Astrocyte of the cerebellum (primary cell): ENCODE data around the gene SIX6.

Experiments
- DNase-seq: peaks from one replicate; pipeline ENCODE4 v3.0.0-alpha.2; 2011; ENCODE audit warnings: low read depth
- H3K4me3 ChIP-seq: 2 replicates; pipeline ENCODE4 v1.5.1; 2011; ENCODE audit warnings: mild to moderate bottlenecking, low read depth, low read length, moderate library complexity
- in situ Hi-C: cut with HindIII; loops from 2 replicates; pipeline ENCODE4 v1.10.0; 2017; ENCODE audit warnings: low sequenced_read_pairs
- TF ChIP-seq, protein P1 (sequence below): IDR thresholded peaks from 2 replicates; pipeline ENCODE4 v1.5.1; 2012; ENCODE audit warnings: low read length, low read depth, moderate library complexity, mild to moderate bottlenecking; ENCODE audit errors: missing control alignments

SIX6 gene

GRCh38 chr14:60506985-60507829 is 1.7 kb upstream of the SIX6 start:
- H3K4me3 ChIP-seq = no peak overlapping the region
- no peak for DNase-seq
- in situ Hi-C loops = no loop called here
- TF ChIP-seq, protein P1, sequence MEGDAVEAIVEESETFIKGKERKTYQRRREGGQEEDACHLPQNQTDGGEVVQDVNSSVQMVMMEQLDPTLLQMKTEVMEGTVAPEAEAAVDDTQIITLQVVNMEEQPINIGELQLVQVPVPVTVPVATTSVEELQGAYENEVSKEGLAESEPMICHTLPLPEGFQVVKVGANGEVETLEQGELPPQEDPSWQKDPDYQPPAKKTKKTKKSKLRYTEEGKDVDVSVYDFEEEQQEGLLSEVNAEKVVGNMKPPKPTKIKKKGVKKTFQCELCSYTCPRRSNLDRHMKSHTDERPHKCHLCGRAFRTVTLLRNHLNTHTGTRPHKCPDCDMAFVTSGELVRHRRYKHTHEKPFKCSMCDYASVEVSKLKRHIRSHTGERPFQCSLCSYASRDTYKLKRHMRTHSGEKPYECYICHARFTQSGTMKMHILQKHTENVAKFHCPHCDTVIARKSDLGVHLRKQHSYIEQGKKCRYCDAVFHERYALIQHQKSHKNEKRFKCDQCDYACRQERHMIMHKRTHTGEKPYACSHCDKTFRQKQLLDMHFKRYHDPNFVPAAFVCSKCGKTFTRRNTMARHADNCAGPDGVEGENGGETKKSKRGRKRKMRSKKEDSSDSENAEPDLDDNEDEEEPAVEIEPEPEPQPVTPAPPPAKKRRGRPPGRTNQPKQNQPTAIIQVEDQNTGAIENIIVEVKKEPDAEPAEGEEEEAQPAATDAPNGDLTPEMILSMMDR = no peak

GRCh38 chr14:60508363-60508706 is 611 bp upstream of the SIX6 start:
- TF ChIP-seq, protein P1 = no peak
- no peak overlapping the region for H3K4me3 ChIP-seq
- DNase-seq = no peak
- in situ Hi-C loops = no loop called here

- no peak for DNase-seq
- no peak overlapping the region for H3K4me3 ChIP-seq
- TF ChIP-seq, protein P1 = no peak
- in situ Hi-C loops = no loop called here
Observed at GRCh38 chr14:60509438-60510253, 700 bp downstream of the SIX6 start.

- DNase-seq = no peak
- in situ Hi-C loops = no loop called here
- no peak overlapping the region for H3K4me3 ChIP-seq
- TF ChIP-seq, protein P1 = no peak
Observed at GRCh38 chr14:60510254-60510950, 1.5 kb downstream of the SIX6 start.

DNA sequence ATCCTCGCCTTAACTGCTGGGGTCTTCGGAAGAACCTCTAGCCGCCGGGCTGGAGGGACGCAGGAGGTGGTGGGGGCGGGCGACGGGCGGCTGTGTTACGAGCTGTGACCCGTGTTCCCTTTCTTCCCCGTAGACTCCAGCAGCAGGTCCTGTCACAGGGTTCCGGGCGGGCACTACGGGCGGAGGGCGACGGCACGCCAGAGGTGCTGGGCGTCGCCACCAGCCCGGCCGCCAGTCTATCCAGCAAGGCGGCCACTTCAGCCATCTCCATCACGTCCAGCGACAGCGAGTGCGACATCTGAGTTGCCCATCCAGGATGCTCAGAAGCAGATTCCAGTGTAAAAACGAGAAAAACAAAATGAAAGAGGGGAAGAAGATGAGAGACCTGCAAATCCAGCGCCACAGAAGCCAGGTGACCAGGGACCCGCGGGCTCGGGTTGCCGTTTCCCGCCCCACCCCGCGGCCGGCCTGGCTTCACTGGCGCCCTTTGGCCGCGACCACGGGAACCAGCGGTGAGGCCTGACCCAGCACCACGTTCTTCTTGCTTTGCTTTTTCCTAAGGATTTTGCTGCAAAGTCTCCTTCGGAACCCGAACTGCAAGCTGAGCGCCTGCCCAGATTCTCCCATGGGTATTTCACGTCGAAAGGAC is 2.1 kb downstream of the SIX6 start:
- TF ChIP-seq, protein P1 = no peak
- in situ Hi-C loops = no loop called here
- H3K4me3 ChIP-seq = no peak overlapping the region
- DNase-seq = no peak

DNA sequence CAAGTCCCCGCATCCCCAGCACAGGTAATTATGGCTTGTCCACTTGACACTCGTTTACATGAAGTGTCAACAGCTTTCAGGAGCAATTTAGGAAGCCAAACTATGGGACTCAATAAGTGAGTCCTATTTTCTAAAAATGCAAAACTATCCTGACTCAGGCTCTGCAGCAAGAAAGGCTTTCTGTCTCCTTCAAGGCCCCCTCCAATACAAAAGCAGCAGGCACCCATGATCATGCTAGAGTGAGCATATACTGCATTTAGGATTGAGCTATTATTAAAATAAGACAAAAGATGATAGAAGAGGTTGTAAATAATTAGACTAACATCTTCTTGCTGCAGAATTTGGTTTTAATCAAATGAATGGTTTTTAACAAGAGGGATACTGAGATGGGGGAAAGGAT is 3.2 kb downstream of the SIX6 start:
- in situ Hi-C loops = no loop called here
- no peak overlapping the region for H3K4me3 ChIP-seq
- TF ChIP-seq, protein P1 = no peak
- no peak for DNase-seq
